ENCODE results near the gene IGFLR1. TPM values are rescaled to one million over a fixed set of nuclear protein-coding genes. Genes with fewer than 3 reads are reported as not detected.
"Not testable (repeated sequence)": the region's sequence is repeated elsewhere in the genome, so short reads cannot be mapped to it uniquely, and the experiment has no call there.

IGFLR1 gene
- total RNA-seq, 1 donor from 2014 or later: 75.2 TPM

DNA sequence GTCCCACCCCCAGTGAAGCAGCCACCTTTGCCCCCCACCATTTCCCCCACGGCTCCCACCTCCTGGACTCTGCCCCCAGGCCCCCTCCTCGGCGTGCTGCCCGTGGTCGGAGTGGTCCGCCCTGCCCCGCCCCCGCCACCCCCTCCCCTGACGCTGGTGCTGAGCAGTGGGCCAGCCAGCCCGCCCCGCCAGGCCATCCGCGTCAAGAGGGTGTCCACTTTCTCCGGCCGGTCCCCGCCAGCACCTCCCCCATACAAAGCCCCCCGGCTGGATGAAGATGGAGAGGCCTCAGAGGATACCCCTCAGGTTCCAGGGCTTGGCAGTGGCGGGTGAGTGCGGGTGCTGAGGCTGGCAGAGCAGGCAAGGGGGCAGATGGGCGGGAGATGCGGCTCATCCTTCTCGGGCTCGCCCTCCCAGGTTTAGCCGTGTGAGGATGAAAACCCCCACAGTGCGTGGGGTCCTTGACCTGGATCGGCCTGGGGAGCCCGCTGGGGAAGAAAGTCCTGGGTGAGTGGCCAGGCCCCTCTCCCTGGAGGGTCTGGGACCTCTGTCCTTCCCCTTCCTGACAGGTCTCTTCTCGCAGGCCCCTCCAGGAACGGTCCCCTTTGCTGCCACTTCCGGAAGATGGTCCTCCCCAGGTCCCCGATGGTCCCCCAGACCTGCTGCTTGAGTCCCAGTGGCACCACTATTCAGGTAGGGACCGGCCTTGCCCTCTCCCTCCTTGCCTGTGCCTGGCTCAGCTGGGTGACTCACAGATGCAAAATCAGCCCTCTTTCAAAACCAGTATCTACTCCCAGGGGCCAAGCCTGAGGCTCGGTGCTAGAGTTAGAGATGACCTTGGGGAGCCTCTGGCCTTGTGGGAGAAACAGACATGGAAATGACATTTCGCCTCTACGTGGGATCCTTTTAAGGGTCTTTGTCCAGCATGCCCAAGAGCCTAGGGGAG lies 8.8 kb downstream of the IGFLR1 start:
- peaks cover 24% of the 10 kb centered on the region for H3K4me1 Mint-ChIP-seq
- no peaks in the 10 kb centered on the region for H3K27me3 Mint-ChIP-seq
- no peak overlapping the region for H3K27ac Mint-ChIP-seq
- H3K4me3 Mint-ChIP-seq: no peak overlapping the region
- intact Hi-C loops (cut with micrococcal nuclease): no loop called here
- H3K9me3 Mint-ChIP-seq: no peaks in the 10 kb centered on the region
- no peak for DNase-seq
- H3K36me3 Mint-ChIP-seq (ENCODE audit: low read depth): peaks cover 75% of the 10 kb centered on the region

DNA sequence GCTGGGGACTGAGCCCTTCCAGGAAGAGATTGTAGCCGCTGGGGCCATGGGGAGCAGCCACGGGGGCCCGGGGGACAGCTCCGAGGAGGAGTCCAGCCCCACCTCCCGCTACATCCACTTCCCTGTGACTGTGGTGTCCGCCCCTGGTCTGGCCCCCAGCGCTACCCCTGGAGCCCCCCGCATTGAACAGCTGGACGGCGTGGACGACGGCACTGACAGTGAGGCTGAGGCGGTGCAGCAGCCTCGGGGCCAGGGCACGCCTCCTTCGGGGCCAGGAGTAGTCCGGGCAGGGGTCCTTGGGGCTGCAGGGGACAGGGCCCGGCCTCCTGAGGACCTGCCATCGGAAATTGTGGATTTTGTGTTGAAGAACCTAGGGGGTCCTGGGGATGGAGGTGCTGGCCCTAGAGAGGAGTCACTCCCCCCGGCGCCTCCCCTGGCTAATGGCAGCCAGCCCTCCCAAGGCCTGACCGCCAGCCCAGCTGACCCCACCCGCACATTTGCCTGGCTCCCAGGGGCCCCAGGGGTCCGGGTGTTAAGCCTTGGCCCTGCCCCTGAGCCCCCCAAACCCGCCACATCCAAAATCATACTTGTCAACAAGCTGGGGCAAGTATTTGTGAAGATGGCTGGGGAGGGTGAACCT lies 9.6 kb downstream of the IGFLR1 start:
- Mint-ChIP-seq H3K4me1 (peaks cover 24% of the 10 kb centered on the region), H3K36me3 (ENCODE audit: low read depth) (peaks cover 76% of the 10 kb centered on the region), H3K4me3 (no peak overlapping the region), H3K27me3 (no peaks in the 10 kb centered on the region), H3K9me3 (no peaks in the 10 kb centered on the region), H3K27ac (no peak overlapping the region)
- no peak for DNase-seq
- intact Hi-C loops (cut with micrococcal nuclease): no loop called here

DNA sequence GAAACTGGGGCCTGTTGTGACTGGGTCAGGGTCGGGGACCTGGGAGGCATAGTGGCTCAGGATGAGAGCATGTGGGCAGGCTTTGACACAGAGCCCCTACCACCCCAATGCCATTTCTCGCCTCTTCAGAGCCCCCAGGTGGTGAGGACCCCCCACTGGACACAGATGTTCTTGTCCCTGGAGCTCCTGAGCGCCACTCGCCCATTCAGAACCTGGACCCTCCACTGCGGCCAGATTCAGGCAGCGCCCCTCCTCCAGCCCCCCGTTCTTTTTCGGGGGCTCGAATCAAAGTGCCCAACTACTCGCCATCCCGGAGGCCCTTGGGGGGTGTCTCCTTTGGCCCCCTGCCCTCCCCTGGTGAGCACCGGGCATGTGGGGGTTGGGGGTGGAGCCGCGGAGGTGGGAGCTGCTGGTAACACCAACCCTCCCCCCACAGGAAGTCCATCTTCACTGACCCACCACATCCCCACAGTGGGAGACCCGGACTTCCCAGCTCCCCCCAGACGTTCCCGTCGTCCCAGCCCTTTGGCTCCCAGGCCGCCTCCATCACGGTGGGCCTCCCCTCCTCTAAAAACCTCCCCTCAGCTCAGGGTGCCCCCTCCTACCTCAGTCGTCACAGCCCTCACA lies 10.4 kb downstream of the IGFLR1 start:
- intact Hi-C loops (cut with micrococcal nuclease): no loop called here
- no peaks in the 10 kb centered on the region for H3K9me3 Mint-ChIP-seq
- no peak overlapping the region for H3K27ac Mint-ChIP-seq
- peaks cover 20% of the 10 kb centered on the region for H3K4me1 Mint-ChIP-seq
- no peaks in the 10 kb centered on the region for H3K27me3 Mint-ChIP-seq
- H3K4me3 Mint-ChIP-seq: no peak overlapping the region
- DNase-seq: no peak
- peaks cover 74% of the 10 kb centered on the region for H3K36me3 Mint-ChIP-seq (ENCODE audit: low read depth)

DNA sequence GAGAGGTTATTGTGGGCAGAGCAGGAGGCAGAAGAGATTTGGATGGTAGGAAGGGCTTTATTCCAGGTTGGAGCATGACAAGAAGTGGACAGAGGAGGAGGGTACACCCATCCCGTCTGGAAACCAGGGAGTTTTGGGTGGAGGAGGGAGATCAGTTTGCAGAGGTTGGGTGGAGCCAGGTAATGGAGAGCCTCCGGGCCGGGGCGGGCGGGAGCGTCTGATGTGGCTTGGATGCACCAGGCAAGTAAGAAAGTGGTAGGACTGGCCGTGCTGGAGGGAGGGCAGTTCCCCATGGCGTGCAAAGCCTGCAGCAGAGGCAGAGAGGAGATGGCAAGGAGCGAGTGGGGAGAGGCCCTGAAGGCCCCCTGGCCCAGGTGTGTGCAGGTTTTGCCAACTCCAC lies 10.9 kb downstream of the IGFLR1 start:
- intact Hi-C loops (cut with micrococcal nuclease): no loop called here
- Mint-ChIP-seq H3K9me3 (no peaks in the 10 kb centered on the region), H3K27ac (no peak overlapping the region), H3K4me1 (peaks cover 17% of the 10 kb centered on the region), H3K4me3 (no peak overlapping the region), H3K36me3 (ENCODE audit: low read depth) (peaks cover 72% of the 10 kb centered on the region), H3K27me3 (no peaks in the 10 kb centered on the region)
- no peak for DNase-seq

DNA sequence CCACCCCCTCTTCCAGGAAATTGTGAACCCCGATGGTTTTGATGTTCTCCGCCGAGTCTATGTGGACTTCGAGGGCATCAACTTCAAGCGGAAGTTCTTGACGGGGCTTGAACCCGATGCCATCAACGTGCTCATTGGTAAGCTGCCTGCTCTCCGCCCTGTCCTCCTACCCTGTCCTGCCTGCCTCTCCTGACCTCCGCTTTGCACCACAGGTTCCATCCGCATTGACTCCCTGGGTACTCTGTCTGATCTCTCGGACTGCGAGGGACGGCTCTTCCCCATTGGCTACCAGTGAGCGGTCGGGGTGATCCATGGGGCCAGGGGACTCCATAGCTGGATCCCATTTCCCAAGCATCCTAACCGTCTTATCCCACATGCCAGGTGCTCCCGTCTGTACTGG lies 11.9 kb downstream of the IGFLR1 start:
- H3K4me1 Mint-ChIP-seq: peaks cover 12% of the 10 kb centered on the region
- no peak overlapping the region for H3K4me3 Mint-ChIP-seq
- peaks cover 73% of the 10 kb centered on the region for H3K36me3 Mint-ChIP-seq (ENCODE audit: low read depth)
- DNase-seq: no peak
- intact Hi-C loops (cut with micrococcal nuclease): no loop called here
- H3K27me3 Mint-ChIP-seq: no peaks in the 10 kb centered on the region
- H3K27ac Mint-ChIP-seq: no peak overlapping the region
- no peaks in the 10 kb centered on the region for H3K9me3 Mint-ChIP-seq

DNA sequence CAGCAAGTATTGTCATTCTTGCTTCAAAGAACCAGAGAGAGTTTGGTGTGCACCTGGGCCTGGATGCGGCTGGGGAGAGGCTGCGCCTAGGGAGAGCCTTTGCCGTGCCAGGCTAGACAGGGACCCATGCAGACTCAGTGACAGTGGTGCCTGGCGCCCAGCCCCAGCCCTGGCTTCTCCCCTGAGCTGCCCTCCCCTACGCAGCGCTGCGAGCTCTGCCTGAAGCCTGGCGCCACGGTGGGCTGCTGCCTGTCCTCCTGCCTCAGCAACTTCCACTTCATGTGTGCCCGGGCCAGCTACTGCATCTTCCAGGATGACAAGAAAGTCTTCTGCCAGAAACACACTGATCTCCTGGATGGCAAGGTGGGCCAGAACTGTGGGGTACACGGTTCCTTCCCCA lies 12.5 kb downstream of the IGFLR1 start:
- H3K4me1 Mint-ChIP-seq: peaks cover 11% of the 10 kb centered on the region
- no peak overlapping the region for H3K4me3 Mint-ChIP-seq
- intact Hi-C loops (cut with micrococcal nuclease): no loop called here
- no peaks in the 10 kb centered on the region for H3K9me3 Mint-ChIP-seq
- no peaks in the 10 kb centered on the region for H3K27me3 Mint-ChIP-seq
- H3K27ac Mint-ChIP-seq: no peak overlapping the region
- DNase-seq: no peak
- H3K36me3 Mint-ChIP-seq (ENCODE audit: low read depth): peaks cover 74% of the 10 kb centered on the region

DNA sequence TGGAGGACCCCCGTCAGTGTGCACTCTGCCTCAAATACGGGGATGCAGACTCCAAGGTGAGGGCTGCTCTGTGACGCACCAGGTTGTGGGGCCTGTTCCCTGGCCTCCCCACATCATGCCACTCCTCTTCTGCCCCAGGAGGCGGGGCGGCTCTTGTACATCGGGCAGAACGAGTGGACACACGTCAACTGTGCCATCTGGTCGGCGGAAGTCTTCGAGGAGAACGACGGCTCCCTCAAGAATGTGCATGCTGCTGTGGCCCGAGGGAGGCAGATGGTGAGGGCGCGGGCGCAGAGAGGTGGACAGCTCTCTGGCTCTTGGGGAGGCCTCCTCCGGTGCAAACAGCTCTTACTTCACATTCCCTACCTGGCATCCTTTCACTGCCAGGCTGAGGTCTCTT lies 13.2 kb downstream of the IGFLR1 start:
- no peak for DNase-seq
- Mint-ChIP-seq H3K36me3 (ENCODE audit: low read depth) (peaks cover 74% of the 10 kb centered on the region), H3K27me3 (no peaks in the 10 kb centered on the region), H3K4me3 (no peak overlapping the region), H3K27ac (no peak overlapping the region), H3K4me1 (peaks cover 5% of the 10 kb centered on the region), H3K9me3 (no peaks in the 10 kb centered on the region)
- intact Hi-C loops (cut with micrococcal nuclease): no loop called here

DNA sequence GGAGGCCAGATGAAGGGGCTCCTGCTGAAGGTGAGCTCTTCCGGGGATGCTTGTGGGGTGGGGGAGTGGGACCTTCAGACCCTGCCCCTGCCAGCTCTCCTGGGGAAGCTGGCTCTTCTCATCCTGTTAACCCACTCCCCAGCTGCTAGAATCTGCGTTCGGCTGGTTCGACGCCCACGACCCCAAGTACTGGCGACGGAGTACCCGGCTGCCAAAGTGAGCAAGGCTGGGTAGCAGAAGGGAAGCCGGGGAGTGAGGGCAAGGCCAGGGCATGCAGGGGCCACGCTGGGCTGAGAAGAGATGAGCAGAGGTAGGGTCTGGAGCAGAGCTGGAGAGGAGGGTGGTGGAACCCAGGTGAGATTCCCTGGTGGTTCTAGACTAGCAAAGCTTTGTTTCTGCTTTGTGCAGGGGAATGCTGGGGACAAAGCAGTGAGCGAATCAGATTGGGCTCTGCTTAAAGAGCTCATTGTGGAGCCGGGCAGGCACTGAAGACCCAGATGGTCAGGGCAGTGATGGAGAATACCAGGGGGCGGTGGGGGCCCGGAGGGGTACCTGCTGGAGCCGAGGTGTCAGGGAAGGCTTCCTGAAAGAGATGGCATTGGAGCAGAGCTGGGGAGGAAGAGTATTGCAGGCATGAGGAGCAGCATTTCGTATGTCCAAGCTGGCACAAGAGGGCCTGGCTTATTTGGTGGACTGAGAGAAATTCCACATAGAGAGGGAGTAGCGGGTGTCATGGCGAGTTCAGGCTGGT lies 14.1 kb downstream of the IGFLR1 start:
- H3K36me3 Mint-ChIP-seq (ENCODE audit: low read depth): peaks cover 75% of the 10 kb centered on the region
- intact Hi-C loops (cut with micrococcal nuclease): no loop called here
- no peak overlapping the region for H3K27ac Mint-ChIP-seq
- H3K27me3 Mint-ChIP-seq: no peaks in the 10 kb centered on the region
- DNase-seq: no peak
- no peaks in the 10 kb centered on the region for H3K9me3 Mint-ChIP-seq
- H3K4me1 Mint-ChIP-seq: peaks cover 3% of the 10 kb centered on the region
- H3K4me3 Mint-ChIP-seq: no peak overlapping the region

DNA sequence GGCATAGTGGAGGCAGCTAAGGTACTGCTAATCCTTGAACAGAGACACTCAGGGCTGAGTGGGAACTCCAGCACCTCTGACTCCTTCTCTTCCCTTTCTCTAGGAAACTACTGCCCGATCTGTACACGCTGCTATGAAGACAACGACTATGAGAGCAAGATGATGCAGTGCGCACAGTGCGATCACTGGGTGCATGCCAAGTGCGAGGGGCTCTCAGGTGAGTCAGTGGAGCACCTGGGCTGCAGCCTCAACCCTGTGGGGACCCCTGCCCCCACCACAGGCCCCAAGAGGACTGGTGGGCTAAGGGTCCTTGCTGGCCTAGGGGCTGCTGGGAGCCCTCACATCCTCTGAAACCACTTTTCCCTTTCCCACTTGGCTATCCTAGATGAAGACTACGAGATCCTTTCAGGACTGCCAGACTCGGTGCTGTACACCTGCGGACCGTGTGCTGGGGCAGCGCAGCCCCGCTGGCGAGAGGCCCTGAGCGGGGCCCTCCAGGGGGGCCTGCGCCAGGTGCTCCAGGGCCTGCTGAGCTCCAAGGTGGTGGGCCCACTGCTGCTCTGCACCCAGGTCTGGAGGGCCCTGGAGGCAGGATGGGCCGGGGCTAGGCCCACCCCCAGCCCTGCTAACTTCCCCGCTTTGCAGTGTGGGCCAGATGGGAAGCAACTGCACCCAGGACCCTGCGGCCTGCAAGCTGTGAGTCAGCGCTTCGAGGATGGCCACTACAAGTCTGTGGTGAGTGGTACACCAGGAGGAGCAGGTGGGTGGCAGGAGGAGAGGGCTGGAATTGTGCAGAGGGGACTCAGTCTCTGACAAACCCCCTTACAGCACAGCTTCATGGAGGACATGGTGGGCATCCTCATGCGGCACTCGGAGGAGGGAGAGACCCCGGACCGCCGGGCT lies 14.9 kb downstream of the IGFLR1 start:
- Mint-ChIP-seq H3K27me3 (no peaks in the 10 kb centered on the region), H3K4me3 (no peak overlapping the region), H3K27ac (no peak overlapping the region), H3K9me3 (no peaks in the 10 kb centered on the region), H3K4me1 (peaks cover 3% of the 10 kb centered on the region), H3K36me3 (ENCODE audit: low read depth) (peaks cover 79% of the 10 kb centered on the region)
- intact Hi-C loops (cut with micrococcal nuclease): no loop called here
- no peak for DNase-seq

DNA sequence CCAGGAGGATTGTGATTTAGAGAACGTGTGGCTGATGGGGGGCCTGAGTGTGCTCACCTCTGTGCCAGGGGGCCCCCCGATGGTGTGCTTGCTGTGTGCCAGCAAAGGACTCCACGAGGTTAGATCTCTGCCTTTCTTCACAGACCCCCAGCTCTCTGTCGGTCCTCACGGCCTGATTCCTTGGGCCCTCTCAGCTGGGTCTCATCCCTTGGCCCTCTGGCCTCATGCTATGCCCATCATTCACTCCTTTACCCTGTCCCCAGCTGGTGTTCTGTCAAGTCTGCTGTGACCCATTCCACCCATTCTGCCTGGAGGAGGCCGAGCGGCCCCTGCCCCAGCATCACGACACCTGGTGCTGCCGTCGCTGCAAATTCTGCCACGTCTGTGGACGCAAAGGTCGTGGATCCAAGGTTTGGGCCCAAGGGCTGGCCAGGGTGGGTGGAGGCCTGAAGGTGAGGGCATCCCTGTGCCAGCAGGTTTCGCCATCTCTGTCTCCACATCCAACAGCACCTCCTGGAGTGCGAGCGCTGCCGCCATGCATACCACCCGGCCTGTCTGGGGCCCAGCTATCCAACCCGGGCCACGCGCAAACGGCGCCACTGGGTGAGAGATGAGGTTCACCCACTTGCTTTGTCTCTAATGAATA lies 16.9 kb downstream of the IGFLR1 start:
- Mint-ChIP-seq H3K4me1 (peaks cover 5% of the 10 kb centered on the region), H3K27ac (no peak overlapping the region), H3K4me3 (no peak overlapping the region), H3K27me3 (no peaks in the 10 kb centered on the region), H3K9me3 (no peaks in the 10 kb centered on the region), H3K36me3 (ENCODE audit: low read depth) (peaks cover 79% of the 10 kb centered on the region)
- no peak for DNase-seq
- intact Hi-C loops (cut with micrococcal nuclease): no loop called here

DNA sequence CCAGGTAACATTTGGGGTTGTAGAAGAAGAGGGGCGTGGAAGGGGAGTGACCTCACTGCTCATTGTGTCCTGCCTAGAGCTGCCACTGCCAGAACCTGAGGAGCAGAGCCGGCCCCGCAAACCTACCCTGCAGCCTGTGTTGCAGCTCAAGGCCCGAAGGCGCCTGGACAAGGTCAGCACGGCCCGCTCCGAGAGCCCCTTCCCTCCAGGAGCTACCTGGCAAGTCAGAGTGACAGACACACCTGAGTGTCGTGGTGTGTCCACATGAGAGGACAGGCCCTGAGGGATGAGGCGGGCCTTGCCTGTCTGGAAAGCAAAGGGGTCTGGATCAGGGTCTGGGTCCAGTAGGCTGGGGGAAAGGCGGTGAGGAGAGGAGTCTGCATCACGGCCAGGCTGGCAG lies 17.7 kb downstream of the IGFLR1 start:
- no peaks in the 10 kb centered on the region for H3K9me3 Mint-ChIP-seq
- peaks cover 8% of the 10 kb centered on the region for H3K4me1 Mint-ChIP-seq
- peaks cover 76% of the 10 kb centered on the region for H3K36me3 Mint-ChIP-seq (ENCODE audit: low read depth)
- no peak overlapping the region for H3K4me3 Mint-ChIP-seq
- H3K27me3 Mint-ChIP-seq: no peaks in the 10 kb centered on the region
- intact Hi-C loops (cut with micrococcal nuclease): no loop called here
- no peak for DNase-seq
- H3K27ac Mint-ChIP-seq: no peak overlapping the region

DNA sequence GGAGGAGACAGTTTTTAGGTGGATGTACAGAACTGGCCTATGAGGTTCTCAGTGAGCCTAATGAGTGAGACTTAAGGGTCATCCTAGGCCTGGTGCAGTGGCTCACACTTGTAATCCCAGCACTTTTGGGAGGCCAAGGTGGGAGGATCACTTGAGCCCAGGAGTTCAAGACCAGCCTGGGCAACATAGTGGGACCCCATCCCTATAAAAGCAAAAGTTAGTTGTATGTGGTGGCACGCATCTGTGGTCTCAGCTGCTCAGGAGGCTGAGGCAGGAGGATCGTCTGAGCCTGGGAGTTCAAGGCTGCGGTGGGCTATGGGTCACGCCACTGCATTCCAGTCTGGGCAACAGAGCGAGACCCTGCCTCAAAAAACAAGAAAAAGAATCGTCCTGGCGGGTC lies 18.1 kb downstream of the IGFLR1 start:
- H3K4me3 Mint-ChIP-seq; DNase-seq; H3K9me3 Mint-ChIP-seq; H3K27me3 Mint-ChIP-seq; intact Hi-C loops (cut with micrococcal nuclease); H3K27ac Mint-ChIP-seq: not testable (repeated sequence)
- H3K4me1 Mint-ChIP-seq: peaks cover 13% of the 10 kb centered on the region
- H3K36me3 Mint-ChIP-seq (ENCODE audit: low read depth): peaks cover 75% of the 10 kb centered on the region
